ENCODE data around the gene SORBS1.

GRCh38 chr10:95530561-95530960 is 30.6 kb downstream of the SORBS1 start:
- TF ChIP-seq POLR2A (IDR thresholded peaks at IDR 0.05; ENCODE audit: low read length) (no peak), GATA1 (IDR thresholded peaks at IDR 0.05; ENCODE audit: low read depth, low read length) (no peak)
